Transverse colon (tissue), 4 donors: Measurements from ENCODE around the gene C1QTNF1.

Source experiments
- CTCF ChIP-seq, 5 experiments: fragments of 200-600 bp in 3 of 5; fragments of 450-650 bp in 2 of 5; sonication (generic) in 3 of 5; IDR thresholded peaks; 1 replicate in 2 of 5; 2 replicates in 3 of 5; pipeline ENCODE4 v1.5.1; 2016 to 2017; ENCODE audit warnings: antibody characterized with exemption in 5 of 5, inconsistent platforms in 3 of 5, mild to moderate bottlenecking in 2 of 5, moderate library complexity in 1 of 5
- EP300 ChIP-seq: sonication (generic); formaldehyde crosslinking; IDR thresholded peaks from one replicate; pipeline ENCODE4 v1.6.1; 2017; ENCODE audit warnings: antibody characterized with exemption, low read depth
- POLR2A ChIP-seq: fragments of 450-650 bp; IDR thresholded peaks from one replicate; pipeline ENCODE4 v1.6.1; 2016; ENCODE audit warnings: antibody characterized with exemption, mild to moderate bottlenecking, moderate library complexity
- POLR2AphosphoS5 ChIP-seq, 3 donors: sonication (generic); formaldehyde crosslinking; IDR thresholded peaks; one replicate each; pipeline ENCODE4 v1.6.1; 2016; ENCODE audit warnings: antibody characterized with exemption in 3 of 3

DNA sequence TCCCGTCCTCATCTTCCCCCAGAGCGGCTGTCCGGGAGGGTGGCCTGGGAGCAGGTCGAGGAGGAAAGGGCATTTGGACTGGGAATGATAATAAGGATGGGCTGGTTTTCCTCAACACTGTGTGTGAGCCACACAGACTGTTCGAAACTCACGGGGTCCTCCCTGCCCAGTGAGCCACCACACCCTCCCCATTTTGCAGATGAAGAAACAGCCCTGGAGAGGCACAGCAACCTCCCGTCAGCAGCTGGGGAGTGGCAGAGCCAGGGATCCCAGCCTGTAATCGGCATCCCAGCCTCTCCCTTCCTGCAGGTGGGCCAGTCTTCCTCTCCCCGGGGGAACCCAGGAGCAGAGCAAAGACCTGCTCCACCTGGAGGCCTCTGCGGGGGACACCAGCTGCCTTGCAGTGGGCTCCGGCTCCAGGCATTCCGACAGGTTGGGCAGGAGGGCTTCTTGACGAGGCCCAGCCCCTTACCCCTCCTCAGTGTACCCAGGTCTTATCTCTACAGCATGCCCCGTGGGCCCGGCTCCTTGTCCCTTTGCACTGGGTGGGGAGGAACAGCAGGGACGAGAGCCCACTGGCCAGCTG is 74.4 kb downstream of the C1QTNF1 start:
- no peak for TF ChIP-seq CTCF (IDR thresholded peaks at IDR 0.05)
- no peak for TF ChIP-seq POLR2A
- TF ChIP-seq EP300, result no peak
- no peak for TF ChIP-seq POLR2AphosphoS5 (IDR thresholded peaks at IDR 0.05)
